GM18867 (cell line): ENCODE measurements around the gene SF3B3.
"Not testable (repeated sequence)": the region's sequence is repeated elsewhere in the genome, so short reads cannot be mapped to it uniquely, and the experiment has no call there.

ENCODE experiments used
- ATAC-seq: cut with Tn5 transposase; IDR thresholded peaks from one replicate; pipeline ENCODE4 v1.9.1; 2021; ENCODE audit warnings: mild to moderate bottlenecking, moderate library complexity; ENCODE audit not compliant: unreplicated experiment

The SF3B3 gene

DNA sequence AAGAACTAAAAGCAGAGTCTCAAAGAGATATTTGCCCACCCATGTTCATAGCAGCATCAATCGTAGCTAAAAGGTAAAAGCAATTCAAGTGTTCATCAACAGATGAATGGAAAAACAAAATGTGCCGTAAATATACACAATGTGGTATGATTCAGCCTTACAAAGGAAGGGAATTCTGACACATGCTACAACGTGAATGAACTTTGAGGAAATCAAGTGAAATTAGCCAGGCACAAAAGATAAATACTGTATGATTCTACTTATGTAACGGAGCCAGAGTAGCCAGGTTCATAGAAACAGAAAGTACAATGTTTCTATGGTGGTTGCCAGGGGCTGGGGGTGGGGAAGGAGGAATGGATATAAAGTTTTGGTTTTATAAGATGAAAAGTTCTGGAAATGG lies 64.9 kb downstream of the SF3B3 start:
- no peak for ATAC-seq

DNA sequence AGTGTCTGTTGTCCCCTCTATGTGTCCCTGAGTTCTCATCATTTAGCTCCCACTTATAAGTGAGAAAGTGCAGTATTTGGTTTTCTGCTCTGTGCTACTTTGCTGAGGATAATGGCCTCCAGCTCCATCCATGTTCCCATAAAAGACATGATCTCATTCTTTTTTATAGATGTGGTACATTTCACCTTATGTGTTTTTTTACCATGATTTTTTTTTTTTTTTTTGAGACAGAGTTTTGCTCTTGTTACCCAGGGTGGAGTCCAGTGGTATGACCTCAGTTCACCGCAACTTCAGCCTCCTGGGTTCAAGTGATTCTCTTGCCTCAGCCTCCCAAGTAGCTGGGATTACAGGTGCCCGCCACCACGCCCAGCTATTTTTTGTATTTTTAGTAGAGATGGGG lies 65.8 kb downstream of the SF3B3 start:
- ATAC-seq: not testable (repeated sequence)

DNA sequence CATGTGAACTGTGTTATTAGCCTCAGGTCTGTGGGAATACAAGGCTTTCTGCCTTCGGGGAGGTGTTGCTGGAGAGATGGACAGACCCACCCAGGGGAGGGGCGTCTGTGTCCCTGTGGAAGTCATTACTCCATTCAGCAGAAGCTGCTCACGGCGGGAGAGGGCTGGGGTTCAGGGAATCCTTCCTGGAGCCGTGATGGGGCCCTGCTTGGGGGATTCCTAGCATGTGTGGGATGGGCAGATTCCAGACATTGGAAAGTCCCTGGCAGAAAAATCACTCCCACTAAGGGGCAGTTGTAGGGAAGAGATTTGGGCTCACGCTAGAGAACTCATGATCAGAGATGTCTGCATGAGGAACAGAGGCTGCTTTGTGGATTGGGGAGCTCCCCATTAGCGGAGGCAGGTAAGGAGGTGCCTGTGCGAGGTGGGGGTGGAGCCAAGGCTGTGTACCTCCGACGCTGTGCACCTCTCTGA lies 66.4 kb downstream of the SF3B3 start:
- ATAC-seq: no peak

DNA sequence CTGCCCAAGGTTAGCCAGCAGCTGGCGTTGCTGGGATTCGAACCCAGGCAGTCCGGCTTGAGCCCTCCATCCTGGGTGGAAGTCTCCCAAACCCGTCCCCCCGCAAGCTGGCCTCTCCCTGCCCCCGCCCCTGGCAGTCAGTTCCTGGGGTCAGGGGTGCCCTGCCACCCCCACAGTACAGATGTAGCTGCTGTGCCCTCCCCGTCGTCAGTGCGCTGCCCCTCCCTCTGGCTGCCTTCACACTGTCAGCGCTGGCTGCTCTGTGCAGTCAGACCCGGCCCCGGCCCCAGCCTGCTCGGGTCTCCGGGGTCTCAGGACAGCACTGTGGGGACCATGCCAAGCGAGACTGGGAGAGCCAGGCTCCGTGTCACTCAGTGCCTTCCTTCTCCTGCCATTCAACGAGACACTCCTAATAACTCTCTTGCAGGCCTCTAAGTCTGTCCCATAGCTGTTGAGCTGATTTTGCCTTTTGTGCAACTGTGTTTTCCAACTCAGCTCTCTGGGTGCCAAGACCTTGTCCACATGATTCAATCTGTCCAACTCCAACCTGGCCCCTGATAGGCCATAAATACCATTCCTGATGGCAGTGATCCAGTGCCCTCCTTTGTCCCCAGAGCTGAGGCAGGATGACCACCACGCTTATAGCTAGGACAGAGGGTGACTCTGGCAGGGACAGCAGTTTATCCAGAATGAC lies 67.3 kb downstream of the SF3B3 start:
- no peak for ATAC-seq

DNA sequence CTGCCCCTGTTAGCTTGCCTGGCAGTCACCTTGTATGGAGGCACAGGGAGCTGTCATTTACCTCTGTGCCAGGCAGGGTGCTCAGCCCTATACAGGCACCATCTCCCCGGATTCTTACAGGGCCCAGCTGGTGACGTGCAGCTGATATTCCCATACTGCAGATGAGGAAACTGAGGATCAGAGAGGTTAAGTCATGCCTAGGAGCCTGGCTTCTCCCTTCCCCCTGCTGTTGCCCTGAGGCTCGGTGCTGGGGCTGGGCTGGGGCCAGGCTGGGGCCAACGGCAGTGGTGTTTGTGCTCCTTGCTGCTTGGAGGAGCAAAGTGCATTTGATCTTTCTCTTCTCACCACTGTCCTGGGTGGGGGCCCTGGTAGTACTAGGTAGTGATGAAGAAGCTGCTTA lies 68.0 kb downstream of the SF3B3 start:
- ATAC-seq: no peak

DNA sequence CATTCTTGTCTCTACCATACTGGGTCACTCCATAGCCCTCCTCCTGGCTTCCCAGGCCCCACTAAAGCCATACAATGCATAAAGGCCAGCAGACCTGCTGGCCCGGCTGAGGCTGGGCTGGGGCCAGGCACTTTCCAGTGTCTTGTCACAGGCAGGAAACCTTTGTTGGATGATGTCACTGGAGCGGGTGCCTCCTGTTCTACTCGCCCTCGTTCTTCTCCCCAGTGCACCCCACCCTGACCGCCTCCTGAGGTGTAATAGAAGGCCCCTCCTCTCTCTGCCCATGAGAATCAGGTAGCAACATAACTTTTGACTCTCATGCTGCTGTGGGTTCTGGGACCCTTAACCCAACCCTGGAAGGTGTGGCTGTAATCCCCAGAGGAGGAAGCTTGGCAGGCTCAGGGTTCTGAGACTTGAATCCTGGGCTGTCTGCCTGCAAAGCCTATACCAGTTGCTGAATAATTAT lies 68.5 kb downstream of the SF3B3 start:
- no peak for ATAC-seq

DNA sequence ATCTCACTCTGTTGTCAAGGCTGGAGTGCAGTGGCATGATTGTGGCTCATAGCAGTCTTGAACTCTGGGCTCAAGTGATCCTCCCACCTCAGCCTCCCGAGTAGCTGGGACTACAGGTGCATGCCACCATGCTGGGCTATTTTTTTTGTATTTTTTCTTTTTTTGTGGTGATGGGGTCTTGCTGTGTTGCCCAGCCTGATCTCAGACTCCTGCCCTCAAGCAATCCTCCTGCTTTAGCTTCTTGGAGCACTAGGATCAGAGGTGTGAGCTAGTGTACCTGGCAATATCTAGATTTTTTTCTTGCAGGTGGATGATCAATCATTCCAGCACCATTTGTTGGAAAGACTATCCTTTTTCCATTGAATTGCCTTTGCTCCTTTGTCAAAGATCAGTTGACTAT lies 69.9 kb downstream of the SF3B3 start:
- ATAC-seq: no peak

DNA sequence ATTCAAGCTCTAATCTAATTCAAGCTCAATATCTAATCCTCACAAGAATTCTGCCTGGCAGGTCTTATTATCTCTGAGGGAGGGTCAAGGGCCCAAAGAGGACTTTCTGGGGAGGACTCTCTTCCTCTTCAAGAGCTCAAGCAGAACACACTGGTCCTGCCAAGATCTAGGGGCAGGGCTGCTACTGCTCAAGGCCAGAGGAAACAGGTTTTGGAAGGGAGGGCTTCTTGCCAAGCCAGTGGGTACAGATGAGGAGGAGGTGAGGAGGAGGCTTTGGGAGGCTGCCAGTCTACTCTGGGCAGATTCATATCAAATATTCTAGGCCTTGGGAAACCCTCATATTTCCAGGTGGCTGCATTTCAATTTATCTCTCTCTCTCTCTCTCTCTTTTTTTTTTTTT lies 71.0 kb downstream of the SF3B3 start:
- ATAC-seq: no peak

DNA sequence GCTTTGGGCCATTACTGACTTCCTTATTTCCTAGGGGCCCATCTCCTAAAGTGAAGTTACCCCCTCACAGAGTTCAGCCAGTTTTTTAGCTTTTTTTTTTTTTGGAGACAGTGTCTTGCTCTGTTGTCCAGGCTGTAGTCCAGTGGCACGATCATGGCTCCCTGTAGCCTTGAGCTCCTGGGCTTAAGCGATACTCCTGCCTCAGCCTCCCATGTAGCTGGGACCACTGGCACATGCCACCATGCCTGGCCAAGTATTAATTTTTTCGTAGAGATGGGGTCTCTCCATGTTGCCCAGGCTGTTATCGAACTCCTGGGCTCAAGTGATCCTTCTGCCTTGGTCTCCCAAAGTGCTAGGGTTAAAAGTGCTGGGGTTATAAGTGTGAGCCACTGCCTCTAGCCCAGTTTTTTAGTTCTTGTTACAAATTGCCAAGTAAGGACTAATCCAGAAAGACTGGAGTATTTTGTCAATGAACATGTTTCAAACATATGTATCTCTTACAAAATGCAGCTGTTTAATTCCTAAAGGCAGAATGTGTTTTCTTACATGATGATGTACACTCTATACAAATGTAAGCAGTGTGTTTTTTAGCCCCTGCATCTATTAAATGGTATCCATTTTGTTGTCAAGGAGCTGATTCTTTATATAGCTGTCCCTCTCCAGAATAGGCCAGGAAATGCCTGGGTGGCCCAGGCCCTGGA lies 73.7 kb downstream of the SF3B3 start:
- no peak for ATAC-seq

DNA sequence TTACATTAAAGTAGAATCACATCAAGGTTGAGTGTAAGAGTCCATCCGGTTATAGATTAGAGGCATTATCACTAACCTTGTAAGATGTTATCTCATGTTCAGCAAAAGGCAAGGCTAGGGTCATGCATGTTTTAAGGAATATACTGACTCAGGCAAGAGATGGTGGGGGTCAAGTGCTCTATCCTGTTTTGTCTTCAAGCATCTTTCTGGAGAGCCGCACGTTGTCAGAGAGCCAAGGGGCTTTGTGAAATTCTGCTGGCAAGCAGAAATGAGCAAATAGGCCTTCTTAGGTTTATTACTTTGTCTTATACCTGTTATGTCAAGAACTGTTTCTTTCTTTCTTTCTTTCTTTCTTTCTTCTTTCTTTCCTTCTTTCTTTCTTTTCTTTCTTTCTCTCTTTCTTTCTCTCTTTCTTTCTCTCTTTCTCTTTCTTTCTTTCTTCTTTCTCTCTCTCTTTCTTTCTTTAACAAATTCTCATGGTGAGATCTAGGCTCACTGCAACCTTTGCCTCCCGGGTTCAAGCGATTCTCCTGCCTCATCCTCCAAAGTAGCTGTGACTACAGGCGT lies 75.4 kb downstream of the SF3B3 start:
- no peak for ATAC-seq

DNA sequence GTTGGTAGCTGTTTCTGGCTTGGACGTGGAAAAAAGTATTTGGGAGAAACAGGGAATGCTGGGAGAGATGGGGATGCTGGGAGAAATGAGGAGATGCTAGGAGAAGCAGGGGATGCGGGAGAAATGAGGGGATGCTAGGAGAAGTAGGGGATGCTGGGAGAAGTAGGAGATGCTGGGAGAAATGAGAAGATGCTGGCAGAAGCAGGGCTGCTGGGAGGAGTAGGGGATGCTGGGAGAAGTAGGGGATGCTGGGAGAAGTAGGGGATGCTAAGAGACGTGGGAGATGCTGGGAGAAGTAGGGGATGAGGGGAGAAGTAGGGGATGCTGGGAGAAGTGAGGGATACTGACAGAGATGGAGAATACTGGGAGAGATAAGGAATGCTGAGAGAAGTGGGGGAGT lies 77.1 kb downstream of the SF3B3 start:
- no peak for ATAC-seq

DNA sequence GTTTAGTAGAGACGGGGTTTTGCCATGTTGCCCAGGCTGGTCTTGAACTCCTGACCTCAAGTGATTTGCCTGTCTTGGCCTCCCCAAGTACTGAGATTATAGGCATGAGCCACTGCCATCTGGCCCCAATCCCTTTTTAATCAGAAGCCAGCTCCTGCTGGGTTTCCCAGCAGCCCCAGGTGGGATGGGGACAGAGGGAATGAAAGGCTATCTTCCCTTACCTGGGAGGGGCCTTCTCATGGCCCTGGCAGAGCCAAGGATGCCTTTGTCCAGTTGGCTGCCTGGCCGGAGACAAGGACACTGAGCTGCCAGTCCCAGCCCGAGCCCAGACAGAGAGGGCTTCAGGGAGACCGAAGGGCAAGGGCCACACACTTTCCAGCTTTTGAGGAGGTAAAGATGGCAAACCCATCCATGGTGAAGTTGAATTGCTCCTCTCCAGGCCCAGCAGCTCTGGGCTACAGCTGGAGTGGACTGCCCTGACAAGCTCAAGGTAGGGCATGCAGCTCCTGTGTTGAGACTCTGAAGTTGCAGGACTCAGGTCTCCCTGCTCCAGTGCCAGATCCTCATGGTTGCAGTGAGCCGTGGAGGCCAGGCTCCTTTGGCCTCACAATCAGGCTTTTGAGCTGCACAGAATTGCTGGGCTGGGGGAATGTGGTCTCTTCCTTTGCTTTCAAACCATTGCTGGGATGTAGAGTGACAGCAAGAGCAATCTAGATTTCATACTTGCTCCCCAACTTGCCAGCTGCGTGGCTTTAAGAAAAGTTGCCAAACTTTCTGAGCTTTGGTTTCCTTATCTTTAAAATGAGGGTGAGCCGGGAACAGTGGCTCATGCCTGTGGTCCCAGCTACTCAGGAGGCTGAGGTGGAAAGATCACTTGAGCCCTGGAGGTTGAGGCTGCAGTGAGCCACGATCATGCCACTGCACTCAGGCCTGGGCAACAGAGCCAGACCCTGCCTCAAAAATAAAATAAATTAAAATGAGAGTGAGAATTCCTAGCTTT lies 78.3 kb downstream of the SF3B3 start:
- ATAC-seq: no peak

DNA sequence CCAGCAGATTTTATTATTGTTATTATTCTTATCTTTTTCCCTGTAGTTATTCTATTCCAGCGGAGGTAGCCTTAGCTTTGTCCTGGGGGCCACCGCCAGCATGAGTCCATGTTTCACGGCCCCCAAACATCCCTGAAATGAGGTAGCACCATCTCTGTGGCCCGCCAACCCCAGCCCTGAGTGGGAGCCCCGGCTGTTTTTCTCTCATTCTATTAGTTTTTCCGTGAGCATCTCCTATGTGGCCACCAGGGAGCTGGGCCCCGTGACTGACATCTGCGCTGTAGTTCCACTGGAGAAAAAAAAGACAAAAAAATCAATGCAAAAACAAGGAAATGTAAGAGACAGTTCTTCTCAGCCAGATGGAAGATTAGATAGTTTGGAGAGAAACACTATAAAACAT lies 79.2 kb downstream of the SF3B3 start:
- no peak for ATAC-seq

DNA sequence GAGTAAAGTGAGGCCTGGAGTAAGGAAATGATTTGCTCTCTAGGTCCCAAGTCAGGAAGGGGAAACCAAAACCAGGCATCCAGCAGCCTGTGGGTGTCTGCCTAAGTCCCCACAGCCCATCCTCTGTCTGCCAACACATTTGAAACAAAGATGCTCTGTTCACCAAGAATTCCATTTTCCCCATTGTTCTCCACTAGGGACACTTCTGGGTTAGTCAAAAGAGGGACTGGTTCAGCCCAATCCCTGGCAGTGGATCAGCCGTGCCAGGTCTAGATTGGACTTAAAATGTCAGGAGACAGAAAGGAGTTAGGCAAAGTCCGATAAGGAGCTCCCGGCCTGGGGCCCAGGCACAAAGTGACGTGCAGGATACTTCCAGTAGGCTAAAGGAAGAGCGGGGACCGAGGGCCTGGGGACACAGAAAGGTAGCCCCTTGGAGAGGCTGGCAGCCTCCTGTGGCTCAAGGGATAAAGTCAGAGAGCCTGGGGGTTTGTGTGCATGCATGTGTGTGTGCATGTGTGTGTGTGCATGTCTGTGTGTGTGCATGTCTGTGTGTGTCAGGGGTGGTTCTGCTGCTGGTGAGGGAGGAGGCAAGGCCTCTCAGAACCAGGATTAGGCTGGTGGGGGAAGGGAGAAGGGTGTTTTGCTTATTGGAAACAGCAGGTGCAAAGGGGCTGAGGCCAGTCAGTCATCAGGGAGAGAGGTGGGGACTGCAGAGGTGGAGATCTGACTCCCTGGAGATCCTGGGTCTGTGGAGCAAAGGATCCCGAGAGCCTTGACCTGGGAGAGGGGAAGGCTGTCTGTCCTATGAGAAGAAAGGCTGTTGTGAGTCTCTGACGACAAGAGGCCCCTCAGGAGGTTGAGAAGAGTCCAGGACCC lies 81.0 kb downstream of the SF3B3 start:
- ATAC-seq: no peak

DNA sequence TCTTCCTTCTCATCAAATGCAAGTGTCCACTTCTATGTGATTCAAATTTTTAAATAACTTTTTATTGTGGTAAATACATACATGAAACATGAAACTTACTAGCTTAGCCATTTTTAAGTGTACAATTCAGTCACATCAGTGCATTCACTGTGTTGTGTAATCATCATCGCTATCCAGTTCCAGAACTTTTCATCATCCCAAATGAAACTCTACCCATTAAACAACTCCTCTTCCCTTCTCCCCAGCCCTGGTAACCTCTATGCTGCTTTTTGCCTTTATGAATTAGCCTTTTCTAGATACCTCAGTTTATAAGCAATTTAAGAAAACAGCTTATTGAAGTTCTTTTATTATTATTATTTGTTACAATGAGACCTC lies 81.7 kb downstream of the SF3B3 start:
- no peak for ATAC-seq

DNA sequence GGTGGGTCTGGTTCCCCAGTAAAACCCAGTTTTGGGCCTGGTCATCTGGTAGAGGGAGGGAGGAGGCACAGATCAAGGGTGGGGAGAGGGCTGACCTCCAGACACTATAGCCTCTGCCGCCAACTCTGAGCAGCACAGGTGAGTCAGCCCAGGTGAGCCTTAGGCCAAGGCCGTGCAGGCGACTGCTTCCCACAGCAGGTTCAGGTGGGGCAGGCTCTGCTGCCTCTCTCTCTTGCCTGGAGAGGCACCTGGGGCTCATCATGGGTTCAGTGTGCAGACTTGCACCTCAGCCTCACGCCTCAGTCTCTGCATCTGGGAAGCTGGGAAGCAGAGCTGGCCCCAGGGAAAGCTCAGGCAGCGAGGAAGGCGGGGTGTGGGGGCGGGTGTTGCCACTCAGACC lies 84.9 kb downstream of the SF3B3 start:
- no peak for ATAC-seq

DNA sequence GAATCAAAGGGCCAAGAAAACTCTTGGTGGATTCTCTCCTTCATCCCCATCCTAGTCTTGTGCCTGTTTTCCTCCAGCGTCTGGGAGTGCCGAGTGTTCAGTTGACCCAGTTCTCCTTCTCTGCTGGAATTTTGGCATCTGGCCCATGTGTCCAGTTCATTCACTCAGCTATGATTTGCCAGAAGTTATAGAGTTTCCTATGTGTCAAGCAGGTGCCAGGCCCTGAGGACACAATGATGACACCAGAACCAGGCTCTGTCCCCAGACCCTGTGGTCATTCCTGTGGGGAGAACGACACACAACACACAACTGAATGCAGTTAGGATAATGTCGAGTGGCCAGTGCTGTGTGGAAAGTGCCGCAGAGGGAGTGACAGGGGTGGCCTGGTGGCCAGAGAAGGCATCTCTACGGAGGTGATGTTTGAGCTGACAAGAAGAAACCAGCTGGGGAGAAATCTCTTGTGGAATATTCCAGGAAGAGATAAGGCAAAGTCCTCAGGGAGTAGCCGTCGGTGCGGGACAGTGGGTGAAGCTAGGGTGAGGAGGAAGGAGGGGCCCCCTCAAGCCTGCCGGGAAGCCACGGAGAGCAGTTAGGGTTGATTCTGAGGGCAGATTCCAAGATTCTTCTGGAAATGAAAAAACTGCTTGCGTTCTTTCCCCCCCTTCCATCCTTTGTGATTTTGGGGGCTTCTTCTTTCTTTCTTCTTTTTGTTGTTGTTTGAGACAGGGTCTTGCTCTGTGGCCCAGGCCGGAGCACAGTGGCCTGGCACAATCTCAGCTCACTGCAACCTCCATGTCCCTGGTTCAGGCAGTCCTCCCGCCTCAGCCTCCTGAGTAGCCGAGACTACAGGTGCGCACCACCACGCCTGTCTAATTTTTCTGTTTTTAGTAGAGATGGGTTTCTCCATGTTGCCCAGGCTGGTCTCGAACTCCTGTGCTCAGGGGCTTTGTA lies 86.9 kb downstream of the SF3B3 start:
- no peak for ATAC-seq

DNA sequence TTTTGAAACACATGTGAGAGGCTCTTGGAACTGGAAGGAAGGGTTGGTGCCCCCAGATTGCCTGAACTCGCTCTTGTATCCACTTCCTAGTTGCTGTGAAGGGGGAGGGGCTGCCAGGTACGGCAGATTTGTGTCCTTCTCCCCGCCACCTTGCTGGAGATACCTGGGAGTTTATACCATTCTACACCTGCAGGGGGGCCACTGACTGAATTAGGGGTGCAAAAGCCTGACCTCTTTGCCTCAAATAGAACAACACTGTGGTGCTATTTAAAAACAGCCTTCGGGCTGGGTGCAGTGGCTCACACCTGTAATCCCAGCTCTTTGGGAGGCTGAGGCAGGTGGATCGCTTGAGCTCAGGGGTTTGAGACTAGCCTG lies 87.6 kb downstream of the SF3B3 start:
- ATAC-seq: no peak

DNA sequence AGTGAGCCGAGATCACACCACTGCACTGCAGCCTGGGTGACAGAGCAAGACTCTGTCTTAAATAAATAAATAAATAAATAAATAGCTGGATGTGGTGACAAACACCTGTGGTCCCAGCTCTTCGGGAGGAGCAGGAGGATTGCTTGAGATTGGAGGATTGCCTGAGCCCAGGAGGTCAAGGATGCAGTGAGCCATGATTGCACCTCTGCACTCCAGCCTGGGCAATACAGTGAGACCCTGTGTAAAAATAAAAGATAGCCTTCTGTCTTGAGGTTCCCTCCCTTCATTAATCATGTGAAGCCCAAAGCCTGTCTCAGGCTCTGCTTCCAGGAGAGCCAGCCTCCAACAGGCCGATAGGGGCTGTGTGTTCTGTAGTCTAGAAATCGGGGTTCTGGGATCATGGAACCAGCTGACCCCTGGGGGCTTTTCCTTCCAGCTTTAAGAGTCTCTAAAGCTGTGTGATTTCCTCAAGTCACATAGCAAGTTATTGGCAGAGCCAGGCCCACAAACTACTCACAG lies 88.2 kb downstream of the SF3B3 start:
- no peak for ATAC-seq
